K562 (cell line): ENCODE data around the gene ZNF26. TPM values are rescaled to one million over a fixed set of nuclear protein-coding genes. Genes with fewer than 3 reads are reported as not detected.

Source experiments
- ATAC-seq: fragments of 200-7000 bp; cut with Tn5 transposase; 3 replicates; pipeline ENCODE4 v1.9.1; 2020; ENCODE audit warnings: moderate library complexity
- BruUV-seq: library from RNA; stranded (reverse); fragments of 400-500 nt; replicated peaks from 2 replicates; lab custom pipeline; 2021; lab: Mats Ljungman, UMichigan
- CTCF ChIA-PET: fragments of 300-600 bp; formaldehyde crosslinking; extraction: SDS; loops from one replicate; lab custom pipeline; 2021; ENCODE audit warnings: low intra/inter-chr PET ratio; lab: Yijun Ruan, JAX
- POLR2A ChIA-PET: fragments of 300-600, 350-650 bp; sonication (Branson Sonifier 250); formaldehyde crosslinking; extraction: SDS; loops from one replicate; lab custom pipeline; 2021; ENCODE audit warnings: antibody characterized with exemption, inconsistent platforms; lab: Yijun Ruan, JAX
- DNase-seq, 4 experiments: peaks; one replicate each; pipeline versions ENCODE4 v3.0.0 to v3.0.0-alpha.2; 2011 to 2018; ENCODE audit warnings: low spot score in 3 of 4, mixed read lengths in 3 of 4; ENCODE audit errors: extremely low read depth in 1 of 4
- FAIRE-seq: peaks from 2 replicates; lab custom pipeline; 2011; peaks lifted over from hg19 to GRCh38; lab: Jason Lieb, UNC
- H2AFZ ChIP-seq: 2 replicates; pipeline ENCODE4 v1.6.0; 2011; ENCODE audit warnings: low read depth, low read length, control low read depth, inconsistent platforms
- H3K27ac ChIP-seq: fragments of 200-600 bp; 3 replicates; pipeline ENCODE4 v1.8.0; 2011; ENCODE audit warnings: low read depth, mild to moderate bottlenecking, control low read depth, inconsistent platforms, low read length, moderate library complexity, mixed read lengths; ENCODE audit errors: extremely low read depth
- H3K27me3 ChIP-seq, 2 experiments: fragments of 300-600 bp in 1 of 2; 2 replicates in 1 of 2; 3 replicates in 1 of 2; pipeline versions ENCODE4 v1.6.0 to v1.8.0; 2011; ENCODE audit warnings: inconsistent platforms in 2 of 2, low read length in 2 of 2, mild to moderate bottlenecking in 1 of 2, mixed read lengths in 1 of 2, moderate library complexity in 1 of 2; ENCODE audit not compliant: control insufficient read depth in 2 of 2, insufficient read depth in 2 of 2
- H3K36me3 ChIP-seq: fragments of 300-600 bp; 3 replicates; pipeline ENCODE4 v1.8.0; 2011; ENCODE audit warnings: mild to moderate bottlenecking, low read length, inconsistent platforms; ENCODE audit not compliant: control insufficient read depth, insufficient read depth
- H3K4me1 ChIP-seq, 2 experiments: fragments of 200-600 bp in 1 of 2; replicated peaks in 1 of 2; 2 replicates in 1 of 2; 3 replicates in 1 of 2; pipeline versions ENCODE4 v1.5.1 to v1.8.0; 2011; ENCODE audit warnings: inconsistent platforms in 2 of 2, low read length in 2 of 2, mild to moderate bottlenecking in 1 of 2, mixed read lengths in 1 of 2, moderate library complexity in 1 of 2; ENCODE audit not compliant: control insufficient read depth in 2 of 2, insufficient read depth in 2 of 2
- H3K4me2 ChIP-seq: 2 replicates; pipeline ENCODE4 v1.6.1; 2011; ENCODE audit warnings: low read length, control low read depth, inconsistent platforms, mixed read lengths; ENCODE audit not compliant: insufficient read depth
- H3K4me3 ChIP-seq: fragments of 200-600 bp; sonication (generic), shearing (Covaris generic); 2 replicates; pipeline ENCODE4 v1.5.1; 2016; ENCODE audit warnings: control low read depth, inconsistent platforms
- H3K79me2 ChIP-seq: fragments of 200-600 bp; 3 replicates; pipeline ENCODE4 v1.8.0; 2011; ENCODE audit warnings: low read length, inconsistent platforms; ENCODE audit not compliant: control insufficient read depth, insufficient read depth
- H3K9ac ChIP-seq, 2 experiments: 2 replicates each; pipeline versions ENCODE4 v1.6.0 to v1.6.1; 2011; ENCODE audit warnings: low read depth in 2 of 2, low read length in 2 of 2, control low read depth in 1 of 2, inconsistent platforms in 1 of 2, mild to moderate bottlenecking in 1 of 2, mixed read lengths in 1 of 2; ENCODE audit not compliant: insufficient read depth in 1 of 2
- H3K9me1 ChIP-seq: one replicate; pipeline ENCODE4 v1.6.0; 2011; ENCODE audit warnings: inconsistent platforms, mild to moderate bottlenecking, low read length, moderate library complexity; ENCODE audit not compliant: control insufficient read depth, insufficient read depth
- H3K9me3 ChIP-seq: replicated peaks from 2 replicates; pipeline ENCODE4 v1.5.1; 2011; ENCODE audit warnings: low read depth, low read length, inconsistent platforms; ENCODE audit not compliant: control insufficient read depth, insufficient read depth
- H4K20me1 ChIP-seq: replicated peaks from 2 replicates; pipeline ENCODE4 v1.6.1; 2011; ENCODE audit warnings: low read length, inconsistent platforms, mixed read lengths; ENCODE audit not compliant: control insufficient read depth, insufficient read depth
- BDP1 ChIP-seq: IDR thresholded peaks from 3 replicates; pipeline ENCODE4 v1.6.1; 2011; ENCODE audit not compliant: insufficient read length, insufficient read depth
- CBX5 ChIP-seq: IDR thresholded peaks from 2 replicates; pipeline ENCODE4 v1.6.1; 2014; ENCODE audit warnings: low read depth, borderline replicate concordance
- KAT8 ChIP-seq: fragments of 450-650 bp; IDR thresholded peaks from 2 replicates; pipeline ENCODE4 v1.6.1; 2016; ENCODE audit warnings: low read depth, mild to moderate bottlenecking
- PTBP1 ChIP-seq: fragments of 200-400 bp; formaldehyde crosslinking; IDR thresholded peaks from 2 replicates; pipeline ENCODE4 v1.6.1; 2017; ENCODE audit warnings: low read depth, low read length
- SAFB2 ChIP-seq: fragments of 200-400 bp; formaldehyde crosslinking; IDR thresholded peaks from 2 replicates; pipeline ENCODE4 v1.6.1; 2018; ENCODE audit warnings: borderline replicate concordance, low read length, low read depth, moderate library complexity; ENCODE audit not compliant: severe bottlenecking
- ZFP30 ChIP-seq: fragments of 250-450 bp; sonication (Bioruptor Pico); IDR thresholded peaks from 2 replicates; pipeline ENCODE4 v1.8.0; 2022; ENCODE audit warnings: moderate library complexity, mild to moderate bottlenecking, inconsistent platforms, borderline replicate concordance
- ZNF280A ChIP-seq: fragments of 450-650 bp; IDR thresholded peaks from 2 replicates; pipeline ENCODE4 v1.6.1; 2018; ENCODE audit warnings: mild to moderate bottlenecking, low read depth; ENCODE audit not compliant: partially characterized antibody
- ZNF316 ChIP-seq: fragments of 450-650 bp; IDR thresholded peaks from 2 replicates; pipeline ENCODE4 v1.6.1; 2016
- ZNF75A ChIP-seq: fragments of 450-650 bp; formaldehyde crosslinking; IDR thresholded peaks from 2 replicates; pipeline ENCODE4 v1.4.0; 2020; ENCODE audit warnings: mild to moderate bottlenecking
- WGBS: fragments of 100-300 bp; shearing (Covaris generic); methylation state at CpG from one replicate; pipeline ENCODE4 v1.1.6; 2016; ENCODE audit warnings: low coverage, mixed read lengths; ENCODE audit not compliant: insufficient coverage; ENCODE audit errors: missing lambda C conversion rate; 5-methylcytosine and 5-hydroxymethylcytosine counted together
- in situ Hi-C: fragments of 300-500 bp; cut with MboI; formaldehyde crosslinking; loops from 4 replicates; pipeline ENCODE4 v1.15.0; 2018; ENCODE audit warnings: inconsistent platforms, mixed read lengths
- intact Hi-C: fragments of 100-400 bp; cut with micrococcal nuclease; formaldehyde crosslinking; loops from 2 replicates; pipeline ENCODE4 v1.14.2; 2022
- polyA plus RNA-seq, 8 experiments: library from polyadenylated mRNA; depleted of rRNA in 4 of 8; stranded (reverse) in 5 of 8; unstranded in 3 of 8; fragments of >200 nt; fragmentation: Nextera tagmentation in 2 of 8; fragmentation: Illumina TruSeq in 1 of 8; extraction: Ambion mirVana in 2 of 8; extraction: Trizol in 1 of 8; gene quantifications; 2 replicates each; pipeline versions ENCODE4 v1.2.1 to v1.2.3, GENCODE V29; 2011 to 2014; ENCODE audit warnings: inconsistent platforms in 1 of 8, missing spikeins in 1 of 8
- total RNA-seq, 7 experiments: library from RNA; depleted of rRNA in 6 of 7; stranded (reverse); fragments of >200 nt in 6 of 7; fragmentation: Illumina TruSeq in 2 of 7; extraction: Trizol in 2 of 7; gene quantifications; 2 replicates each; pipeline versions ENCODE4 v1.2.1 to v1.2.3, GENCODE V29; 2011 to 2021; ENCODE audit warnings: low replicate concordance in 1 of 7
- TF ChIP-seq, protein P1 (sequence below): fragments of 250-450 bp; sonication (Bioruptor Pico); IDR thresholded peaks from 2 replicates; pipeline ENCODE4 v1.5.1; 2021; ENCODE audit warnings: mild to moderate bottlenecking

The ZNF26 gene
- total and polyA plus RNA-seq, 9 of the 15 experiments (the other 6 are each of a cell fraction or from before 2014, with no cell fraction given), result 1.2 to 14.1 (median 8.0) TPM

DNA sequence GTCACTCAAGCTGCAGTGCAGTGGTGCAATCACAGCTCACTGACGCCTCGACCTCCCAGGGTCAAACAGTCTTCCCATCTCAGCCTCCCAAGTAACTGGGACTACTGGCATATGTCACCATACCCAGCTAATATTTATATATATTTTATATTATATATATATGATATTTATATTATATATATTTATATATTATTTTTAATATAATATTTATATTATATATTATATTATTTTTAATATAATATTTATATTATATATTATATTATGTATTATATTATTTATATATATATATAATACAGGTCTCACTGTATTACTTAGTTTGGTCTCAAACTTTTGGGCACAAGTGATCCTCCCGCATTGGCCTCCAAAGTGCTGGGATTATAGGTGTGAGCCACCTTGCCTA lies 60.5 kb downstream of the ZNF26 start (continued):
- TF ChIP-seq BDP1, result no peak

DNA sequence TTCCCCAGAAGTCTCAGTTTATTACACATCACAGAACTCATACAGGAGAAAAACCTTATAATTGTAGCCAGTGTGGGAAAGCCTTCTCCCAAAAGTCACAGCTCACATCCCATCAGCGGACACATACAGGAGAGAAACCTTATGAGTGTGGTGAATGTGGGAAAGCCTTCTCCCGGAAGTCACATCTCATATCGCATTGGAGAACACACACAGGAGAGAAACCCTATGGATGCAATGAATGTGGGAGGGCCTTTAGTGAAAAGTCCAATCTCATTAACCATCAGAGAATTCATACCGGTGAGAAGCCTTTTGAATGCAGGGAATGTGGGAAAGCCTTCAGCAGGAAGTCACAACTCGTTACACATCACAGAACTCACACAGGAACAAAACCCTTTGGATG lies 71.3 kb downstream of the ZNF26 start:
- peaks cover 59% of the 10 kb centered on the region for H3K9me3 ChIP-seq
- no peak for ATAC-seq
- H3K79me2 ChIP-seq, result no peaks in the 10 kb centered on the region
- no peak overlapping the region for H3K27ac ChIP-seq
- no peak overlapping the region for H2AFZ ChIP-seq
- H3K9ac ChIP-seq, result no peak overlapping the region
- FAIRE-seq, result no peak
- no peaks in the 10 kb centered on the region for H3K4me1 ChIP-seq
- ChIA-PET POLR2A (no interaction called here), CTCF (no interaction called here)
- in situ Hi-C loops (no loop called here), intact Hi-C loops (no loop called here)
- H3K27me3 ChIP-seq, result no peaks in the 10 kb centered on the region
- no peak overlapping the region for H3K4me3 ChIP-seq
- H3K9me1 ChIP-seq, result no peaks in the 10 kb centered on the region
- no peak overlapping the region for H3K4me2 ChIP-seq
- TF ChIP-seq ZNF280A (peak; percentile 62), ZNF316 (no peak), ZFP30 (CRISPR knock-in tag) (no peak), PTBP1 (no peak), KAT8 (no peak), ZNF75A (CRISPR knock-in tag) (peak; percentile 96), CBX5 (0 out of 2 replicates have a peak, but pooled peaks have one; percentile 15), SAFB2 (no peak)
- TF ChIP-seq, protein P1, sequence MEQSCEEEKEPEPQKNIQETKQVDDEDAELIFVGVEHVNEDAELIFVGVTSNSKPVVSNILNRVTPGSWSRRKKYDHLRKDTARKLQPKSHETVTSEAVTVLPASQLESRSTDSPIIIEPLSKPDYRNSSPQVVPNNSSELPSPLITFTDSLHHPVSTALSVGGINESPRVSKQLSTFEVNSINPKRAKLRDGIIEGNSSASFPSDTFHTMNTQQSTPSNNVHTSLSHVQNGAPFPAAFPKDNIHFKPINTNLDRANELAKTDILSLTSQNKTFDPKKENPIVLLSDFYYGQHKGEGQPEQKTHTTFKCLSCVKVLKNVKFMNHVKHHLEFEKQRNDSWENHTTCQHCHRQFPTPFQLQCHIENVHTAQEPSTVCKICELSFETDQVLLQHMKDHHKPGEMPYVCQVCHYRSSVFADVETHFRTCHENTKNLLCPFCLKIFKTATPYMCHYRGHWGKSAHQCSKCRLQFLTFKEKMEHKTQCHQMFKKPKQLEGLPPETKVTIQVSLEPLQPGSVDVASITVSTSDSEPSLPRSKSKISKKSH (CRISPR knock-in tag), result 0 out of 2 replicates have a peak, but pooled peaks have one; percentile 45
- H3K36me3 ChIP-seq, result peaks cover 17% of the 10 kb centered on the region; the same call in 2 of the 3 replicates
- WGBS, result 94% methylated on average over 5 of the region's 5 CpGs
- DNase-seq, result no peak
- no peaks in the 10 kb centered on the region for H4K20me1 ChIP-seq
- no TSS peak for BruUV-seq
